B cell (primary cell): ENCODE measurements around the gene RASA2. TPM values are rescaled to one million over a fixed set of nuclear protein-coding genes. Genes with fewer than 3 reads are reported as not detected.

Source experiments
- ATAC-seq: fragments of 200-7000 bp; cut with Tn5 transposase; one replicate; pipeline ENCODE4 v1.10.0; 2021; ENCODE audit warnings: low read depth, mild to moderate bottlenecking, moderate number of reproducible peaks, moderate library complexity
- CTCF ChIA-PET: fragments of 350-600 bp; sonication (Branson Sonifier 250); formaldehyde crosslinking; loops from one replicate; lab custom pipeline; 2021; ENCODE audit warnings: antibody characterized with exemption, inconsistent platforms; lab: Charles Lee
- POLR2A ChIA-PET: fragments of 350-600 bp; sonication (Branson Sonifier 250); formaldehyde crosslinking; loops from one replicate; lab custom pipeline; 2021; ENCODE audit warnings: antibody characterized with exemption; lab: Charles Lee
- DNase-seq: peaks from one replicate; pipeline ENCODE4 v3.0.0; 2013
- H2AFZ ChIP-seq: 2 replicates; pipeline ENCODE4 v1.6.1; 2012; ENCODE audit warnings: mild to moderate bottlenecking, low read depth, low read length; ENCODE audit not compliant: insufficient read depth, poor library complexity, severe bottlenecking
- H3K27ac ChIP-seq, 2 donors: 1 replicate in 1 of 2; 2 replicates in 1 of 2; pipeline ENCODE4 v1.5.1; 2012 to 2013; ENCODE audit warnings: low read length in 2 of 2, mild to moderate bottlenecking in 2 of 2, moderate library complexity in 1 of 2
- H3K27me3 ChIP-seq, 4 experiments: fragments of 200-600 bp in 1 of 4; sonication (generic) in 1 of 4; replicated peaks in 1 of 4; 1 replicate in 2 of 4; 2 replicates in 2 of 4; pipeline versions ENCODE4 v1.6.1 to v1.7.0; 2013 to 2016; ENCODE audit warnings: low read length in 3 of 4, mild to moderate bottlenecking in 2 of 4, mixed read lengths in 1 of 4, moderate library complexity in 1 of 4; ENCODE audit not compliant: insufficient read depth in 4 of 4, control insufficient read depth in 3 of 4; ENCODE audit errors: control extremely low read depth in 1 of 4
- H3K36me3 ChIP-seq, 2 experiments: replicated peaks in 1 of 2; 1 replicate in 1 of 2; 2 replicates in 1 of 2; pipeline versions ENCODE4 v1.6.1 to v1.7.1; 2013; ENCODE audit warnings: low read length in 1 of 2; ENCODE audit not compliant: insufficient read depth in 2 of 2, control insufficient read depth in 1 of 2; ENCODE audit errors: control extremely low read depth in 1 of 2, extremely low read depth in 1 of 2
- H3K4me1 ChIP-seq, 2 donors: fragments of 200-600 bp in 1 of 2; sonication (generic) in 1 of 2; 1 replicate in 1 of 2; 2 replicates in 1 of 2; pipeline versions ENCODE4 v1.5.1 to v1.6.1; 2013 to 2017; ENCODE audit warnings: low read length in 2 of 2; ENCODE audit not compliant: control insufficient read depth in 2 of 2, insufficient read depth in 2 of 2
- H3K4me2 ChIP-seq: replicated peaks from 2 replicates; pipeline ENCODE3; 2012; ENCODE audit warnings: mild to moderate bottlenecking, low read depth, low read length; ENCODE audit not compliant: poor library complexity, severe bottlenecking
- H3K4me3 ChIP-seq, 5 experiments: fragments of 200-600 bp in 1 of 5; sonication (generic) in 1 of 5; 1 replicate in 3 of 5; 2 replicates in 2 of 5; pipeline versions ENCODE4 v1.5.1 to v1.7.0; 2011 to 2016; ENCODE audit warnings: low read length in 4 of 5, mild to moderate bottlenecking in 4 of 5, low read depth in 2 of 5, control low read depth in 1 of 5, moderate library complexity in 1 of 5; ENCODE audit not compliant: insufficient read depth in 1 of 5; ENCODE audit errors: control extremely low read depth in 1 of 5, extremely low read depth in 1 of 5
- H3K79me2 ChIP-seq: fragments of 200-600 bp; sonication (generic); one replicate; pipeline ENCODE4 v1.6.0; 2016; ENCODE audit warnings: low read length; ENCODE audit not compliant: control insufficient read depth, insufficient read depth
- H3K9ac ChIP-seq: fragments of 200-600 bp; sonication (generic); 2 replicates; pipeline ENCODE4 v1.6.1; 2017; ENCODE audit warnings: mild to moderate bottlenecking, low read length, moderate library complexity
- H3K9me3 ChIP-seq, 3 donors: one replicate each; pipeline versions ENCODE4 v1.6.1 to v1.7.1; 2013; ENCODE audit warnings: low read length in 2 of 3; ENCODE audit not compliant: control insufficient read depth in 2 of 3, insufficient read depth in 1 of 3; ENCODE audit errors: control extremely low read depth in 1 of 3
- H4K20me1 ChIP-seq: 2 replicates; pipeline ENCODE4 v1.6.0; 2012; ENCODE audit warnings: mild to moderate bottlenecking, low read length; ENCODE audit not compliant: insufficient read depth, control insufficient read depth, poor library complexity, severe bottlenecking
- H3K27ac Mint-ChIP-seq: one replicate; pipeline ENCODE4 v1.8.0; 2021; ENCODE audit warnings: mixed read lengths
- H3K27me3 Mint-ChIP-seq: one replicate; pipeline ENCODE4 v1.8.0; 2021; ENCODE audit warnings: mixed read lengths
- H3K4me1 Mint-ChIP-seq: one replicate; pipeline ENCODE4 v1.8.0; 2021; ENCODE audit warnings: mixed read lengths
- H3K4me3 Mint-ChIP-seq: one replicate; pipeline ENCODE4 v1.8.0; 2021; ENCODE audit warnings: mixed read lengths
- H3K9me3 Mint-ChIP-seq: one replicate; pipeline ENCODE4 v1.8.0; 2022; ENCODE audit warnings: mixed read lengths; ENCODE audit not compliant: insufficient read depth
- CTCF ChIP-seq: fragments of 200-600 bp; IDR thresholded peaks from one replicate; pipeline ENCODE4 v1.8.0; 2022; ENCODE audit warnings: antibody characterized with exemption, mild to moderate bottlenecking
- EZH2 ChIP-seq: IDR thresholded peaks from 2 replicates; pipeline ENCODE4 v1.6.1; 2012; ENCODE audit warnings: borderline replicate concordance, low read depth, mild to moderate bottlenecking, moderate library complexity, low read length; ENCODE audit not compliant: insufficient read depth, poor library complexity, severe bottlenecking
- WGBS: methylation state at CpG from one replicate; pipeline ENCODE4 v1.1.5; 2013; ENCODE audit warnings: missing lambda C conversion rate; ENCODE audit not compliant: insufficient coverage; 5-methylcytosine and 5-hydroxymethylcytosine counted together
- intact Hi-C: fragments of 100-400 bp; cut with micrococcal nuclease; formaldehyde crosslinking; loops from one replicate; pipeline ENCODE4 v1.10.0; 2022
- polyA plus RNA-seq: library from polyadenylated mRNA; depleted of rRNA; stranded (reverse); fragments of >200 nt; gene quantifications from 2 replicates; pipeline ENCODE4 v1.2.3, GENCODE V29; 2012
- total RNA-seq, 2 donors: library from RNA; stranded (reverse); fragments of 120-200 nt in 1 of 2; gene quantifications; 1 replicate in 1 of 2; 2 replicates in 1 of 2; pipeline versions ENCODE4 v1.2.3 to v1.2.4, GENCODE V29; 2013 to 2022

RASA2 gene
- total and polyA plus RNA-seq, 2 donors (not counting 1 experiment from before 2014, with no cell fraction given): 12.3 to 47.7 TPM

- Mint-ChIP-seq H3K27ac (no peak overlapping the region), H3K4me3 (no peak overlapping the region), H3K4me1 (peaks cover 23% of the 10 kb centered on the region), H3K27me3 (no peaks in the 10 kb centered on the region), H3K9me3 (no peaks in the 10 kb centered on the region)
- ATAC-seq (no peak), DNase-seq (no peak)
- CTCF ChIA-PET: interaction anchor here (1.2 kb wide), 1 partner anchor 78 kb away, joined by 3 read pairs; no protein-coding TSS in a partner anchor
- Histone ChIP-seq H3K36me3 (peaks cover 3 to 46% of the 10 kb centered on the region in 2 experiments), H3K4me3 (no peak overlapping the region), H2AFZ (no peak overlapping the region), H3K27me3 (no peaks in the 10 kb centered on the region), H3K9ac (no peak overlapping the region), H3K4me2 (no peak overlapping the region), H3K79me2 (peaks cover 19% of the 10 kb centered on the region), H3K9me3 (peaks cover 0 to 5% (median 0%) of the 10 kb centered on the region in 3 donors), H4K20me1 (no peaks in the 10 kb centered on the region), H3K4me1 (peaks cover 0 to 4% of the 10 kb centered on the region in 2 donors), H3K27ac (no peak overlapping the region)
- TF ChIP-seq EZH2 (no peak), CTCF (no peak)
- intact Hi-C loops: no loop called here
- POLR2A ChIA-PET: no interaction called here
Observed at GRCh38 chr3:141537856-141538255, 51.0 kb downstream of the RASA2 start.

GRCh38 chr3:141538568-141539240, 51.9 kb downstream of the RASA2 start:
- Histone ChIP-seq H3K4me1 (no peaks in the 10 kb centered on the region), H4K20me1 (no peaks in the 10 kb centered on the region), H3K9me3 (peaks cover 1 to 10% (median 5%) of the 10 kb centered on the region in 3 donors), H3K4me3 (no peak overlapping the region), H2AFZ (no peak overlapping the region), H3K27ac (no peak overlapping the region), H3K27me3 (no peaks in the 10 kb centered on the region), H3K79me2 (peaks cover 16% of the 10 kb centered on the region), H3K36me3 (peaks cover 5 to 47% of the 10 kb centered on the region in 2 experiments), H3K9ac (no peak overlapping the region), H3K4me2 (no peak overlapping the region)
- POLR2A ChIA-PET: no interaction called here
- Mint-ChIP-seq H3K4me1 (peaks cover 17% of the 10 kb centered on the region), H3K4me3 (no peak overlapping the region), H3K9me3 (no peaks in the 10 kb centered on the region), H3K27ac (no peak overlapping the region), H3K27me3 (no peaks in the 10 kb centered on the region)
- CTCF ChIA-PET: no interaction called here
- DNase-seq (no peak), ATAC-seq (no peak)
- WGBS: no CpG with 5 or more reads among the region's 2 CpGs
- intact Hi-C loops: no loop called here
- TF ChIP-seq CTCF (no peak), EZH2 (no peak)
